Vagina (tissue), 2 donors: Measurements from ENCODE around the gene COL23A1. TPM values are rescaled to one million over a fixed set of nuclear protein-coding genes. Genes with fewer than 3 reads are reported as not detected.

Experiments used
- DNase-seq, 2 donors: peaks; one replicate each; pipeline ENCODE4 v3.0.0-alpha.2; 2017; ENCODE audit errors: extremely low spot score in 2 of 2
- H3K27ac ChIP-seq: fragments of 200-600 bp; sonication (generic); one replicate; pipeline ENCODE4 v1.5.1; 2019
- H3K27me3 ChIP-seq: fragments of 200-600 bp; sonication (generic); one replicate; pipeline ENCODE4 v1.5.1; 2019
- H3K36me3 ChIP-seq, 2 donors: fragments of 200-600 bp; sonication (generic); one replicate each; pipeline ENCODE4 v1.5.1; 2017 to 2019
- H3K4me1 ChIP-seq: fragments of 200-600 bp; sonication (generic); one replicate; pipeline ENCODE4 v1.5.1; 2019
- H3K4me3 ChIP-seq, 2 donors: fragments of 200-600 bp; sonication (generic); 1 replicate in 1 of 2; 2 replicates in 1 of 2; pipeline ENCODE4 v1.5.1; 2016 to 2019
- H3K9me3 ChIP-seq: fragments of 200-600 bp; sonication (generic); one replicate; pipeline ENCODE4 v1.5.1; 2019
- POLR2A ChIP-seq, 2 donors: fragments of 450-650 bp; IDR thresholded peaks; one replicate each; pipeline ENCODE4 v1.6.1; 2017; ENCODE audit warnings: antibody characterized with exemption in 2 of 2, mild to moderate bottlenecking in 2 of 2, moderate library complexity in 2 of 2
- POLR2AphosphoS5 ChIP-seq, 2 donors: sonication (generic); formaldehyde crosslinking; IDR thresholded peaks; one replicate each; pipeline ENCODE4 v1.9.0; 2017; ENCODE audit warnings: antibody characterized with exemption in 2 of 2, mild to moderate bottlenecking in 2 of 2, low read depth in 1 of 2; ENCODE audit not compliant: insufficient read depth in 1 of 2
- intact Hi-C: fragments of 100-400 bp; cut with DNase I; formaldehyde crosslinking; loops from one replicate; pipeline ENCODE4 v1.15.1; 2023
- total RNA-seq: library from RNA; depleted of rRNA; stranded (reverse); fragments of >200 nt; gene quantifications from one replicate; pipeline ENCODE4 v1.2.3, GENCODE V29; 2016
- TF ChIP-seq, protein P1 (sequence below), 3 experiments: fragments of 450-650 bp in 2 of 3; fragments of 200-600 bp in 1 of 3; sonication (generic) in 1 of 3; IDR thresholded peaks; one replicate each; pipeline ENCODE4 v1.5.1; 2017 to 2019; ENCODE audit warnings: antibody characterized with exemption in 3 of 3, mild to moderate bottlenecking in 2 of 3, moderate library complexity in 2 of 3

COL23A1 gene
- total RNA-seq, 1 donor from 2014 or later: 3.7 TPM

DNA sequence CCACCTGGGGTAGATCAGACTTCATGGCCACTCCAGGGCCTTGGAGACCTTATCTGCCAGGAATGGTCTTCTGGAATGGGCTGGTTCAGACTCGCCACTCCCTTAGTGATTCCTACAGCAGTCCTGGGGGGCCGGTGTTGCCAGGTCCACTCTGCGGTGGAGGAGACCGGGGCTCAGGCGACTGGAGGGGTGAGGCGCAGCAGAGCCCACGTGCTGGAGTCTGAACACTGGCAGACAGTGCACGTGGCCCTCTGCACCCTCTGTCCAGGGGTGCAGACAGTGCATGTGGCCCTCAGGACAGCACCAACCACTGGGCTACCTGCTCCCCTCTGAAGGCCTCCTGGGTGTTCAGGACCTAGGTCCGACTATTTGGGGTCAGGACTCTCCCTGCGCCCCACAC is 262.7 kb downstream of the COL23A1 start:
- Histone ChIP-seq H3K4me3 (no peak overlapping the region), H3K27me3 (no peaks in the 10 kb centered on the region), H3K27ac (no peak overlapping the region), H3K4me1 (peaks cover 29% of the 10 kb centered on the region), H3K9me3 (no peaks in the 10 kb centered on the region), H3K36me3 (no peaks in the 10 kb centered on the region)
- intact Hi-C loops: no loop called here
- TF ChIP-seq POLR2AphosphoS5 (IDR thresholded peaks at IDR 0.05; ENCODE audit: insufficient read depth in 1 of 2, low read depth in 1 of 2) (no peak), POLR2A (IDR thresholded peaks at IDR 0.05) (no peak)
- TF ChIP-seq, protein P1, sequence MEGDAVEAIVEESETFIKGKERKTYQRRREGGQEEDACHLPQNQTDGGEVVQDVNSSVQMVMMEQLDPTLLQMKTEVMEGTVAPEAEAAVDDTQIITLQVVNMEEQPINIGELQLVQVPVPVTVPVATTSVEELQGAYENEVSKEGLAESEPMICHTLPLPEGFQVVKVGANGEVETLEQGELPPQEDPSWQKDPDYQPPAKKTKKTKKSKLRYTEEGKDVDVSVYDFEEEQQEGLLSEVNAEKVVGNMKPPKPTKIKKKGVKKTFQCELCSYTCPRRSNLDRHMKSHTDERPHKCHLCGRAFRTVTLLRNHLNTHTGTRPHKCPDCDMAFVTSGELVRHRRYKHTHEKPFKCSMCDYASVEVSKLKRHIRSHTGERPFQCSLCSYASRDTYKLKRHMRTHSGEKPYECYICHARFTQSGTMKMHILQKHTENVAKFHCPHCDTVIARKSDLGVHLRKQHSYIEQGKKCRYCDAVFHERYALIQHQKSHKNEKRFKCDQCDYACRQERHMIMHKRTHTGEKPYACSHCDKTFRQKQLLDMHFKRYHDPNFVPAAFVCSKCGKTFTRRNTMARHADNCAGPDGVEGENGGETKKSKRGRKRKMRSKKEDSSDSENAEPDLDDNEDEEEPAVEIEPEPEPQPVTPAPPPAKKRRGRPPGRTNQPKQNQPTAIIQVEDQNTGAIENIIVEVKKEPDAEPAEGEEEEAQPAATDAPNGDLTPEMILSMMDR (IDR thresholded peaks at IDR 0.05): no peak
- DNase-seq: no peak

DNA sequence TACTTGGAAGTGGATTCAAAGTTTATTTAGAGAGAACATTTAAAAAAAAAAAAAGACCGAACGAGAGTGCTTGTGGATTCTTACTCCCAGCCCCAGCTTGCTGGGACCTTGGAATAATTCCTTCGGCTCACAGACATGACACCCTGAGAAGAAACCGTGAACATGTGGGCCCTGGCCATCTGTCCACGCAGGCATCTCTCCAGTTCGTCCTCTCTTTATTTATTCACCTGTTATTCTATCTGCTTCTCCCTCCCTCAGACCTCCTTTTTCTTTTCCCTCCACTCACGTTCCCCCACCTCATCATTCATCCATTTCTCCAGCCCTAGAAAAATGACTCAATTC is 263.8 kb downstream of the COL23A1 start:
- Histone ChIP-seq H3K4me3 (no peak overlapping the region), H3K4me1 (peaks cover 18% of the 10 kb centered on the region), H3K27me3 (no peaks in the 10 kb centered on the region), H3K27ac (peak overlapping the region; percentile 67), H3K36me3 (no peaks in the 10 kb centered on the region), H3K9me3 (no peaks in the 10 kb centered on the region)
- no peak for TF ChIP-seq POLR2AphosphoS5 (IDR thresholded peaks at IDR 0.05; ENCODE audit: insufficient read depth in 1 of 2, low read depth in 1 of 2)
- TF ChIP-seq POLR2A (IDR thresholded peaks at IDR 0.05): no peak
- TF ChIP-seq, protein P1 (IDR thresholded peaks at IDR 0.05): no peak
- intact Hi-C loops: no loop called here
- DNase-seq: no peak

DNA sequence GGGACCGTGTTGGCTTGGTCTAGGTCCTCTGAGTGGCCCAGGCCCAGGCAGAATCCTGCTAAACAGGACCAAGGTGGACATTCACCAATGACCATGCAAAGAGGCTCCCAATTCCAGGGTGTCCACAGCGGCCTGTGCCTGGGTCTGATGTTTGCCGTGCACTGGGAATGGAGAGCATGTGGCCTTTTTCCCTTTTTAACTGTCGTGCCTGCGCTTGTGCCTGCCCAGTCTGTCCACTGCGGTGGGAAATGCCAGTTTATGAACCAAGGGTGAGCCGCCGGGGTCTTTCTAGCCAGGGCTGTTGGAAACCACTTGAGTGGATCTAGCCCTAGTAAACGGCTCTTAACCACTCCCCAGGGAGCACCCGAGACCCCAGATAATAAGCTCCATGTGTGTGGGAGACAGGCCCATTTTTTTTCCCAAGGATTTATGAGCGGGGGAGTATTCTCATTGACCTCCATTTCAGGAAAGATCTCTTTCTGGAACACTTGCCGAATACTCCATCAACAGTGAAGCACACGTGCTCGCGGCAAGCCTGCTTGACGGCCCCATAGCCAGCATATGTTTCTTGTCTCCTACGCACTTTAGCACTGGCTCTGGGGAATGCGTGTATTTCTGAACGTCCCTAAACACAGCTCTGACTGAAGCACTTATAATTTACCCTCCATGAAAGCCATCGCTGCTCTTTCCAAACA is 264.4 kb downstream of the COL23A1 start:
- peaks cover 13% of the 10 kb centered on the region for H3K4me1 ChIP-seq
- H3K36me3 ChIP-seq: no peaks in the 10 kb centered on the region
- intact Hi-C loops: no loop called here
- no peak overlapping the region for H3K4me3 ChIP-seq
- H3K27ac ChIP-seq: peak overlapping the region; percentile 31
- no peaks in the 10 kb centered on the region for H3K27me3 ChIP-seq
- no peaks in the 10 kb centered on the region for H3K9me3 ChIP-seq
- TF ChIP-seq, protein P1 (IDR thresholded peaks at IDR 0.05): no peak
- TF ChIP-seq POLR2AphosphoS5 (IDR thresholded peaks at IDR 0.05; ENCODE audit: insufficient read depth in 1 of 2, low read depth in 1 of 2) (peak; percentile 59 to 64), POLR2A (IDR thresholded peaks at IDR 0.05) (no peak)
- DNase-seq: no peak

DNA sequence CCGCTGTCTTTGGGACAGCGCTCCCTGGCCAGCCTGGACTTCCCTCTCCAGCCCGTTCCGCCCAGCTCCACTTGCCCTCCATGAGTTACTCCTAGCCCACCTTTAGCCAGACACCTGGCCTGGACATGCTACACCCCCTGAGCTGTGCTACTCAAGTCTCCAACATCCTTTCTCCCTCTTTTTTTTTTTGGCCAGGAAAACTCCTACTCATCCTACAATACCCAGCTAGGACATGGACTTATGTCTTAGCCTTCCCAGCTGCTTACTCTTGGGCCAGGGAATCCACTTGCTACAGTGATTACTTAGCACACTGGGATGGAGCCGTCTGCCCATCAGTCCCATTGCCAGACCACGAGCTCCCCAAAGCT is 264.9 kb downstream of the COL23A1 start:
- Histone ChIP-seq H3K36me3 (no peaks in the 10 kb centered on the region), H3K27ac (peak overlapping the region; percentile 31), H3K4me3 (no peak overlapping the region), H3K27me3 (no peaks in the 10 kb centered on the region), H3K9me3 (no peaks in the 10 kb centered on the region), H3K4me1 (peaks cover 10% of the 10 kb centered on the region)
- TF ChIP-seq POLR2AphosphoS5 (IDR thresholded peaks at IDR 0.05; ENCODE audit: insufficient read depth in 1 of 2, low read depth in 1 of 2): no peak
- TF ChIP-seq POLR2A (IDR thresholded peaks at IDR 0.05): no peak
- TF ChIP-seq, protein P1 (IDR thresholded peaks at IDR 0.05): no peak
- DNase-seq: no peak
- intact Hi-C loops: no loop called here

DNA sequence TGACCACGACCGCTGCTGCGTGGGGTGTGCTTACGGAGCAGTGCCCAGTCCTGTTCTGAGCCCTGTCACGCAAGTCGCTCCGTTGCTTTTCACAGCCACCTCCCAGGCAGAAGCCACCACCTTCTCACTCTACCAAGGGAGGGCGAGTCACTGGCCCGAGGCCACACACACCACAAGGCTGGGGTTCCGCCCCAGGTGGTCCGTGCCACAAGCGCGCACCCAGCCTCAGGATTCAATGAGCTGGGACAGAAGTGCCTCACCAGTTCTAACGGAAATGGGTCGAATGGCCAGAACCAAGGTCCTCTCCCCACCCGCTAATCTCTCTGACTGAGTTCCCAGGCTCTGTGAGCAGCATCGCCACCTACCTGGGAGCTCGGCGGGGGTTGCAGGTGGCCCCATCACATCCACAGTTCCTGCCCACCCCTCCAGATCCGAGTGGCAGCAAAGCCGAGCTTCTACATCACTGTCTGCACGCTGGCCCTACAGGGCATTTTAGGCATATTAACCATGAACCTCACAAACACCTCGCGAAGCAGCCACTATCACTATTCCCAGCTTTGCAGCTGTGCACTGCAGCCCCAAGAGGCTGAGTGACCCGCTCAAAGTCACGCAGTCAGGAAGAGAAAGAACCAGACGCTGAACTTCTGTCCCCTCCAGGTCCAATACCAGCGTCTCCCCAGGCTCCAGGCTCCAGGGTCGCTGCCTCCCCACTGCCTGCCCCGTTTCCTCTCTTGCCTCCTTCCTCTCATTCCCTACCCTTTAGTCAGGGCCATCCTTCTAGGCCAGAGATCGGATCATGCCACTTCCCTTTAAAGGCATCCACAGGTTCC is 265.5 kb downstream of the COL23A1 start:
- no peak for DNase-seq
- Histone ChIP-seq H3K27me3 (no peaks in the 10 kb centered on the region), H3K4me1 (peaks cover 10% of the 10 kb centered on the region), H3K9me3 (no peaks in the 10 kb centered on the region), H3K27ac (peak overlapping the region; percentile 31), H3K36me3 (no peaks in the 10 kb centered on the region), H3K4me3 (no peak overlapping the region)
- TF ChIP-seq POLR2AphosphoS5 (IDR thresholded peaks at IDR 0.05; ENCODE audit: insufficient read depth in 1 of 2, low read depth in 1 of 2): no peak
- TF ChIP-seq, protein P1 (IDR thresholded peaks at IDR 0.05): no peak
- TF ChIP-seq POLR2A (IDR thresholded peaks at IDR 0.05): no peak
- intact Hi-C loops: no loop called here
